ENCODE results near the gene DOC2B. TPM values are rescaled to one million over a fixed set of nuclear protein-coding genes. Genes with fewer than 3 reads are reported as not detected.
A peak's percentile ranks its signal among the peaks of the same experiment; 100 is the strongest.

The DOC2B gene
- total RNA-seq, 1 donor from 2014 or later = 59.6 TPM

- no peak overlapping the region for H3K4me3 Mint-ChIP-seq
- peaks cover 8% of the 10 kb centered on the region for H3K36me3 Mint-ChIP-seq
- peaks cover 55% of the 10 kb centered on the region for H3K27me3 Mint-ChIP-seq (ENCODE audit: low read depth)
Observed at GRCh38 chr17:185445-186138, 4.1 kb upstream of the DOC2B start.

GRCh38 chr17:183021-183420, 1.6 kb upstream of the DOC2B start:
- Mint-ChIP-seq H3K27ac (no peak overlapping the region), H3K9me3 (no peaks in the 10 kb centered on the region), H3K27me3 (ENCODE audit: low read depth) (peaks cover 59% of the 10 kb centered on the region), H3K36me3 (no peaks in the 10 kb centered on the region), H3K4me1 (peaks cover 28% of the 10 kb centered on the region), H3K4me3 (no peak overlapping the region)
- DNase-seq (ENCODE audit: low spot score in 2 of 2, unreplicated experiment in 2 of 2) = no peak
- TF ChIP-seq CTCF (IDR thresholded peaks at IDR 0.05; ENCODE audit: unreplicated experiment) = no peak

More at GRCh38 chr17:185445-186138, 4.1 kb upstream of the DOC2B start:
- DNase-seq (ENCODE audit: low spot score in 2 of 2, unreplicated experiment in 2 of 2) = no peak
- no peaks in the 10 kb centered on the region for H3K9me3 Mint-ChIP-seq
- H3K4me1 Mint-ChIP-seq = peaks cover 12% of the 10 kb centered on the region
- no peak for TF ChIP-seq CTCF (IDR thresholded peaks at IDR 0.05; ENCODE audit: unreplicated experiment)
- H3K27ac Mint-ChIP-seq = no peak overlapping the region

GRCh38 chr17:182050-182751, 751 bp upstream of the DOC2B start:
- TF ChIP-seq CTCF (IDR thresholded peaks at IDR 0.05; ENCODE audit: unreplicated experiment) = no peak
- peak overlapping the region; percentile 66 for H3K4me3 Mint-ChIP-seq
- H3K27me3 Mint-ChIP-seq (ENCODE audit: low read depth) = peaks cover 67% of the 10 kb centered on the region

GRCh38 chr17:180381-181244, 837 bp downstream of the DOC2B start:
- Mint-ChIP-seq H3K4me1 (peaks cover 29% of the 10 kb centered on the region), H3K9me3 (no peaks in the 10 kb centered on the region), H3K27me3 (ENCODE audit: low read depth) (peaks cover 58% of the 10 kb centered on the region), H3K27ac (no peak overlapping the region), H3K4me3 (peak overlapping the region; percentile 69), H3K36me3 (peaks cover 4% of the 10 kb centered on the region)
- DNase-seq (ENCODE audit: low spot score in 2 of 2, unreplicated experiment in 2 of 2) = peak in 1 of 2 experiments; percentile 64
- TF ChIP-seq CTCF (IDR thresholded peaks at IDR 0.05; ENCODE audit: unreplicated experiment) = no peak

More at GRCh38 chr17:182050-182751, 751 bp upstream of the DOC2B start:
- Mint-ChIP-seq H3K9me3 (no peaks in the 10 kb centered on the region), H3K4me1 (peaks cover 29% of the 10 kb centered on the region), H3K36me3 (peaks cover 4% of the 10 kb centered on the region), H3K27ac (peak overlapping the region; percentile 70)
- DNase-seq (ENCODE audit: low spot score in 2 of 2, unreplicated experiment in 2 of 2) = no peak

- no peak for DNase-seq (ENCODE audit: low spot score in 2 of 2, unreplicated experiment in 2 of 2)
- Mint-ChIP-seq H3K27me3 (ENCODE audit: low read depth) (peaks cover 51% of the 10 kb centered on the region), H3K4me3 (peak overlapping the region; percentile 69), H3K9me3 (no peaks in the 10 kb centered on the region), H3K4me1 (peaks cover 29% of the 10 kb centered on the region), H3K27ac (no peak overlapping the region), H3K36me3 (peaks cover 4% of the 10 kb centered on the region)
- TF ChIP-seq CTCF (IDR thresholded peaks at IDR 0.05; ENCODE audit: unreplicated experiment) = no peak
Observed at GRCh38 chr17:179781-180380, 1.6 kb downstream of the DOC2B start.
